ENCODE results near the gene CDK11A.
"Not testable (repeated sequence)": the region's sequence is repeated elsewhere in the genome, so short reads cannot be mapped to it uniquely, and the experiment has no call there.

- not testable (repeated sequence) for TF ChIP-seq CTCF (IDR thresholded peaks at IDR 0.05; ENCODE audit: low read depth, low read length, poor library complexity, severe bottlenecking); EZH2phosphoT487 (IDR thresholded peaks at IDR 0.05; ENCODE audit: borderline replicate concordance, low read length)
Measured at GRCh38 chr1:1699061-1699460, 25.1 kb downstream of the CDK11A start.
